ENCODE results near the gene ZC2HC1C. TPM values are rescaled to one million over a fixed set of nuclear protein-coding genes. Genes with fewer than 3 reads are reported as not detected.

ZC2HC1C gene, protein sequence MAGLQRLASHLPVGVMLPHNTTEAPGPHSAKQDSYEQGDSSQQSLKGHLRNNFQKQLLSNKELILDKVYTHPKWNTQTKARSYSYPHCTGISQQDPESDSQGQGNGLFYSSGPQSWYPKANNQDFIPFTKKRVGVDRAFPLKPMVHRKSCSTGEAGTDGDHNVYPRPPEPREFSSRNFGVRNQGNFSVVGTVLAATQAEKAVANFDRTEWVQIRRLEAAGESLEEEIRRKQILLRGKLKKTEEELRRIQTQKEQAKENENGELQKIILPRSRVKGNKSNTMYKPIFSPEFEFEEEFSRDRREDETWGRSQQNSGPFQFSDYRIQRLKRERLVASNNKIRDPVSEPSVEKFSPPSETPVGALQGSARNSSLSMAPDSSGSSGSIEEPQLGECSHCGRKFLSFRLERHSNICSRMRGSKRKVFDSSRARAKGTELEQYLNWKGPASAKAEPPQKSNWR
- total RNA-seq (2014; rRNA removed; shearing (Covaris generic)) = 0.64 and 0.72 TPM in 2 replicates
- polyA plus RNA-seq (2014; cell fraction: nucleus; rRNA removed) = 0.06 and 2.4 TPM in 2 replicates

GRCh38 chr14:75069121-75069810, at the start of gene ZC2HC1C:
ZC2HC1C (plus strand) TSS chr14:75069641; CDS start chr14:75070574, 933 bp downstream.
- DNase-seq (ENCODE audit: extremely low read depth, low read depth) = peak; percentile 84

GRCh38 chr14:75022655-75023054, 46.8 kb upstream of the ZC2HC1C start:
- DNase-seq (ENCODE audit: extremely low read depth, low read depth) = no peak

DNA sequence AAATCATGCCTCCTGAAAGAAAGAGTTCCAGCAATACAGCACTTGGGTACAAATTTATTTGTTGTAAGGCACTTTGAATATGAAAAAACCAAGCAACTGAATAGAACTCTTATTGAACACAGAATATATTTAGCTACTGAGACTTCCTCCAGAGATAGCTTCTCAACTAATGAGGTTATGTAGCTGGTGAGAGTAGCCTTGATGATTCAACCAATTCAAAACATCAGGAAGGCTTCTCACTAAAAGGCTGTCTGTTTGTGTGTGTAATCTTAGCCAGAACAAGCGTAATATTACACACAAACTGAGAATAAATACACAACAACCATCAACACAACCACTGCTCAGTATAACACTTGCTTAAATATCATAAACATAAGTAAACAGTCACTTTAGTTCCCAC, 46.3 kb upstream of the ZC2HC1C start:
- no peak for DNase-seq (ENCODE audit: extremely low read depth, low read depth)

DNA sequence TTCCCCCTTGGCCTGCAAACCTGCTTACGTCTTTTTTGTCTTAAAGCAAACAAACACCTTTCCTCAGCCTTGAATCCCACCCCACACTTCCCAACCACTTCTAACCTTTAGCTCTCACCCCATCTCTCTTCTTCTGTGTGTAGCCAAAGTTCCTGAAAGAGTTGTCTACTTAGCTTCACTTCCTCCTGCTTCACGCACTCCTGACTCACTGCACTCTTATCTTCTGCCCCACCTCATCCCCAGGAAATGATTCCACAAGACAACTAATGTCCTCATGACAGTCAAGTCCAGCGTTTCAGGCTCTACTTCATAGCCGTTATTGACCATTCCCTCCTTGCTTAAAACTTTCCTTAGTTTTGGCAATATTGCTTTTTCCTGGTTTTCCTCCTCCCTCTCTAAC, 44.4 kb upstream of the ZC2HC1C start:
- DNase-seq (ENCODE audit: extremely low read depth, low read depth) = no peak

DNA sequence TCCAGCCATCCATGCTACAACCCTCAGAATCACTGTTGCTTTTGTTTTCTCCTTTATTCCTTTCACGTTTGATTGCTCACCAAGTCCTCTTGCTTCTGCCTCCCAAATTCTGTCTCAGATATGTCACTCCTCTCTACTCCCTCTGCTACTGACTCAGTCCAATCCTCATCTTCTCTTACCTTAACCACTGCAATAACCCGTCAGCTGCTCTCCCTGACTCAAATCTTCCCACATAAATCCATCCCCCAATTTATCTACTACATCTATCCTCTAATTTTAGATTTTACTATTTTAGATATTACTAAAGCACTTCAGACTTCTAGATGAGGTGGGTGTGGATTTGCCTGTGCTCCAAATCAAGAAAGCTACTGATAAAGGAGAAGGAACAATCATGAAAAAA, 43.6 kb upstream of the ZC2HC1C start:
- no peak for DNase-seq (ENCODE audit: extremely low read depth, low read depth)

DNA sequence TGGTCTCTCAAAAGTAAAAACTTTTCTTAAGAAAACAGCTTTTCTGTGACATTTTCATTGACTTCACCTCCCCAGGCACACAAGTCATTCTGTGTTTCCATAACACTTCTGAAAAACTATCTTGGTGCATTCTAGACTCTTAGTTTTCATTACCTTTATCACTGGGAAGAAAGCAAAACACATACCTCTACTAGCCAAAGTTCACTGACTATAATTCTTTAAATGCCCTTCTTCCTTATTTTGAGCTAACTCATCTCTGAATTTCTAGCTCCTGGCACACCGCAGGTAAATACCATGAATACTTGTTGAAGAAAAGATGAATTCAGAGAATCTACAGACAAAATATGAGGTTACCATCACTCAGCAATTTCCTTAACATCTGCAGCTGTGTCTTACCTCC, 39.3 kb upstream of the ZC2HC1C start:
- DNase-seq (ENCODE audit: extremely low read depth, low read depth) = no peak

- DNase-seq (ENCODE audit: extremely low read depth, low read depth) = no peak
Observed at GRCh38 chr14:75032939-75033338, 36.5 kb upstream of the ZC2HC1C start.

GRCh38 chr14:75040507-75040906, 28.9 kb upstream of the ZC2HC1C start:
- DNase-seq (ENCODE audit: extremely low read depth, low read depth) = no peak

- DNase-seq (ENCODE audit: extremely low read depth, low read depth) = no peak
Observed at GRCh38 chr14:75040959-75041358, 28.5 kb upstream of the ZC2HC1C start.

- DNase-seq (ENCODE audit: extremely low read depth, low read depth) = no peak
Observed at GRCh38 chr14:75041613-75042012, 27.8 kb upstream of the ZC2HC1C start.

- DNase-seq (ENCODE audit: extremely low read depth, low read depth) = no peak
Observed at GRCh38 chr14:75042035-75042434, 27.4 kb upstream of the ZC2HC1C start.

DNA sequence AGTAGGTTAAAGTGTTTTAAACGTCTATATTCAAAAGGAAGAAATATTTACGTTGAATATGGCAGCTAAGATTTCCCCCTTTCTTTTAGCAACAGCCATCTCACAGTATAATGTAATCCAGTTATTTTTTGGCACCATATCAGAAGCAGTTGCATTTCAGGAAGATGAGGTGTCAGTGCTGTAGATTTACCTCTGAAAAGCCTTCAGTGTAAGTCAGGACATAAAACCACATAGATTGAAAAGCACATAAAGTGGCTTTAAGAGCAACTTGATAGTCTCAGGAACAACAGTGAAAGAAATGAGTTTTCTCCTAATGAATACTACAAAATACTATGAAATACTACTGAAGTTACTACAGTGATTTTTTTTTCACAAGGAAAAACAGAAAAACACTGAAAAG, 25.1 kb upstream of the ZC2HC1C start:
- no peak for DNase-seq (ENCODE audit: extremely low read depth, low read depth)

GRCh38 chr14:75044752-75045151, 24.7 kb upstream of the ZC2HC1C start:
- no peak for DNase-seq (ENCODE audit: extremely low read depth, low read depth)

GRCh38 chr14:75046275-75046674, 23.2 kb upstream of the ZC2HC1C start:
- DNase-seq (ENCODE audit: extremely low read depth, low read depth) = no peak

DNA sequence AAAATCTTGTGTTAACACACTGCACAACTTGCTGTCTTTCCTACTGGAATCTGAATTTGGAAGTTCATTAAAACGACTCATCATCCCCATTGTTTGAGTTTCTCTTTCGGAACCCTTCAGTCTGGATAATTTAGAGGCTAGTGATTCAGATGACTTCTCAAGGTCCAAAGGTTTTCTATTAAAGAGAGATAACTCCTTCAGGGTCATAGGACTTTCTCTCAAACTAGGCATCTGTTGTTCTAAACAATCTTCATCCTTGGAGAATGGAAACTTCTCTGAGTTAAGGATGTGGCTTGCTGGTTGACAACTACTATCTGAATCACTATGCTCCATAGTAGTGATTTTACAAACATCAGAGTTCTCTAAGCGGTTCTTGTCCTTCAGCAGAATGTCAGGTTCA, 22.5 kb upstream of the ZC2HC1C start:
- DNase-seq (ENCODE audit: extremely low read depth, low read depth) = no peak

DNA sequence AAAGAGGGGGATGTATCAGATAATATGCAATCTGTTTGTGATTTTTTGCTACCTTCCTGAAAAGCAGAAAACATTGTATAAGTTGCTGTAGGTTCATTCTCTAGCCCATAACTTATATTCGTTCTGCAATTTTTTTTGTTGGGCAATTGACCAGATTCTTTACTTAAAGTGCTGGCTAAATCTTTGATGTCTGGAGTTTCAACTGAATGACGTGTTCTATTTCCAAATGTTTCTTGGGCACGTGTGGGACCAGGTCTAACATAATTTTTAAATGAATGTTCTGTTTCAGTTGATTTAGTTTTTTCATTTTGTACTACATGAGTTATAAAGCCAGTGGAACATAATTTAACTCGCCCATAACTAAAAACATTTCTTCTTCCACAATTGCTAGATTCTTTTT, 21.9 kb upstream of the ZC2HC1C start:
- no peak for DNase-seq (ENCODE audit: extremely low read depth, low read depth)

DNA sequence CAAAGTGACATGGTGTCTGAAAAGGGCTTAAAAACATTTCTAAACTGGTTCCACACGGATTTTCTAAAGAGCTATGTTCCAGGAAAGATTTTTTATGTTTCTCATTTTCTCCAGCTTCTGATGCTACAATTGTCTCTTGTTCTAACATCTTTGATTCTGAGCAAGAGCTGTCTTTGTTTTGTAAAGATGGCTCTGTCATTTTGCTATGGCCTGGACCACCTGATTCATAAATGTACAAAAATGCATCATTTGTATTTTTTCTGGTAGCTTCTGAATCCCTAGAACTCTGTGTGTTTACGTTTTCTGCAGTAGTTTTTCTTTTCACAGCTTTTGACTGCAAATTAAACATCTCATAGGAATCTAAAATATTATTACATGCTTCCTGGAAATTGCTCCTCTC, 21.3 kb upstream of the ZC2HC1C start:
- no peak for DNase-seq (ENCODE audit: extremely low read depth, low read depth)

DNA sequence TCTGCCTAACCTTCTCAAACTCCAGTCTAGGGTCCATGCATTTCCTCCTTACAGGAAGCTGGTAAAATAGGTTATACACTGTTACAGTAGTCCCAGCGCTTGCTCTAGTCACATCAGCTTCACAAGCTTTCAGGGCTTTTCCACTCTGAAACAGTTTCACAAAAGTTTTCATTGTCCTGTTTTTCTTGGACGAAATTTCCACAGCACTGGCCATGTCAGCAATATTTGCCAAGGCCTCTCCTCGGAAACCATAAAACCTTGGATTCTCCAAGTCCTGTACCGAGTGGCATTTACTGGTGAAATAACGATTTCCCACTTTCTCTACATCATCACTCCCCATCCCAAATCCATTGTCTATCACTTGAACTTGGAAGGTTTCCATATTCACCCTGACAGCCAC, 20.3 kb upstream of the ZC2HC1C start:
- DNase-seq (ENCODE audit: extremely low read depth, low read depth) = no peak

- DNase-seq (ENCODE audit: extremely low read depth, low read depth) = no peak
Observed at GRCh38 chr14:75049731-75050201, 19.7 kb upstream of the ZC2HC1C start.

DNA sequence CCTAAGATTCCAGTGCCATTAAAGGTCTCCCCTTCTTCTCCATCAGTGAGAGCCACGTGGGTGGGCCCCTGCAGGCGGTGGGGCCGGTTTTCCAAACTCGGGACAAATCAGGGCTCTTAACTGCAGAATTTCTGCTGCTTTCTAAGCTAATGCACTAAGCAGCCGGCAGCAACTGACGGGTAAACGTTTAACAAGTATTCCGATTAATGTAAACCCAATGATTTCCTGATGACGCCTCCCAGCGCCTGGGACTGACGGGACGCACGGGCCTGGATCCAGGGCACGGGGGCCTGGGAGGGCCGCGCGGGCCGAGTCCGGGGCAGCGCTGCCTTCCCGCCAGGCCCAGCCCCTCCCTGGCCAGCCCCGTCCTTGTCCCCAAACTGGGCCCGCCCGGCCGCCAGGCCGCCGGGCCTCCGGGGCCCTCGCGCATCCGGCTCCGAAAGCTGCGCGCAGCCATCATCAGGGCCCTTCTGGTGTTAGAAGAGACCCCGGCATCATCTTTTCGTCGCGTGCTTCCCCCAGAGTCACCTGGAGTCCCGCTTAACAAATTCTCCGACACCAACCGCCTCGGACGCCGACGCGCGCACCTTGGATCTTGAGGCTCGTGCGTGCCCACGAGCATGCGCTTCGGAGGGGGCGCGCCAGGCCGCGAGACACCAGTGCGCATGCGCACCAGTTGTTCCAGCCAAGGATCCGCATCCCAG, 18.4 kb upstream of the ZC2HC1C start, which contains the start of gene MLH3:
Gene MLH3 (minus strand): TSS at position 616 of the 704 bp plus-strand sequence. CDS start 1,812 bp downstream, outside the sequence.
- DNase-seq (ENCODE audit: extremely low read depth, low read depth) = peak; percentile 71

- DNase-seq (ENCODE audit: extremely low read depth, low read depth) = no peak
Observed at GRCh38 chr14:75051556-75051899, 17.9 kb upstream of the ZC2HC1C start.

Measured in NCI-H460 (cell line).